ENCODE measurements around the gene SDHAF1. TPM values are rescaled to one million over a fixed set of nuclear protein-coding genes. Genes with fewer than 3 reads are reported as not detected.
A peak's percentile ranks its signal among the peaks of the same experiment; 100 is the strongest.
"Not testable (repeated sequence)": the region's sequence is repeated elsewhere in the genome, so short reads cannot be mapped to it uniquely, and the experiment has no call there.

Gene SDHAF1
- total RNA-seq: 15.4 and 15.5 TPM in 2 replicates
- long read RNA-seq, partial matches to known transcripts: 0 of 2 reads
- long read RNA-seq, other reads (novel, unspliced or antisense): 0 of 2 reads

DNA sequence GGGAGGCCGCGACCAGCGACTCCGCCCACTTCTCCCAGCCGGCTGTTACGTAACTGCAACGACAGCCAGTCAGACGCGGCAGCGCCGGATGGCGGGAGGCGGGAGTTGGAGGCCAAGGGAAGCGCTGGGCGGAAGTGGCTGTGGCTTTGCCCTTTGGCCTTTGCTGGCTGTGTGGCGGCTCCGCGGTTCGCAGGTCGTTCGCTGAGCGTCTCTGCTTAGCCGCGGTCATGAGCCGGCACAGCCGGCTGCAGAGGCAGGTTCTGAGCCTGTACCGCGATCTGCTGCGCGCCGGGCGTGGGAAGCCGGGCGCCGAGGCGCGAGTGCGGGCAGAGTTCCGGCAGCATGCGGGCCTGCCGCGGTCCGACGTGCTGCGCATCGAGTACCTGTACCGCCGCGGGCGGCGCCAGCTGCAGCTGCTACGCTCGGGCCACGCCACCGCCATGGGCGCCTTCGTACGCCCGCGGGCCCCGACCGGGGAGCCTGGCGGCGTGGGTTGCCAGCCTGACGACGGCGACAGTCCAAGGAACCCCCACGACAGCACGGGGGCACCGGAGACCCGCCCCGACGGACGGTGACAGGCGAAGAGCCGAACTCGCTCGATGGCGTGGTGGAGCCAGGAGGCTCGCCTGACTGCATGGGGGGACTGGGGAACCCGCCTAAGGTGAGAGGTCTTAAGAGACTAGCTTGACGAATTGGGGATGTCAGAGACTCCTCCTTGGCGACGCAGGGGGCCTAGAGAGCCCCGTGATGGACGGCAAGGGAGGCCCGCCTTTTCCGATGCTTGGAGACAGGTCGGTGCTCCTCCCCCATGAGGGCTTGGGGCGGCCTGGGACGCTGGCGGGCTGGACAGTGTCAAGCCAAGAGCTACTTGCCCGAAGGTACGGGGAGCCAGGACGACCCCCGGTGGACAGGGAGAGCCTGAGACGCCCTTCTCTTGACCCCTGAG, at the start of gene SDHAF1:
Gene SDHAF1, plus strand, starts transcription at position 141 of the 946 bp plus-strand sequence. Its CDS starts 87 bp downstream, at position 228.
- peak within 1 kb of the TSS; percentile 90 for H3K27ac Mint-ChIP-seq (ENCODE audit: unreplicated experiment)
- DNase-seq (ENCODE audit: extremely low spot score, unreplicated experiment): peak; percentile 96
- no peaks in the 10 kb centered on the region for H3K27me3 Mint-ChIP-seq (ENCODE audit: unreplicated experiment)
- peaks cover 15% of the 10 kb centered on the region for H3K4me1 Mint-ChIP-seq (ENCODE audit: unreplicated experiment)
- no peak for TF ChIP-seq CTCF (IDR thresholded peaks at IDR 0.05)
- H3K4me3 Mint-ChIP-seq (ENCODE audit: unreplicated experiment): peak within 1 kb of the TSS; percentile 86
- H3K9me3 Mint-ChIP-seq (ENCODE audit: unreplicated experiment): no peaks in the 10 kb centered on the region
- H3K36me3 Mint-ChIP-seq (ENCODE audit: unreplicated experiment): peaks cover 5% of the 10 kb centered on the region

DNA sequence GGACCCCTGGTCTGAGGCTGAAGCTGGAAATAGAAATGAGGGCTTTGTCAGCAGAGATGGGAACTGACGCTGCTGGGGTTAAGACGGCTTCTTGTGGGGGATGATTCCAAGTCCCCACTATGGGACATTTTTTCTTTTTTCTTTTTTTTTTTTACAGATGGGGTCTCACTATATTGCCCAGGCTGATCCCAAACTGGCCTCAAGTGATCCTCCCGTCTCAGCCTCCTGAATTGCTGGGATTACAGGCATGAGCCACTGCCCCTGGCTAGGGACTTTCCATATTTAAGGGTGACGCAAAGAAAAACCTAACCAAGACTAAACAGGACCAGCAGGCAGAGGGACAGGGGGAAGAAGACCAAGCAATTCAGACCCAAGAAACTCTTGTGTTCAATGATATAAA, 48.8 kb upstream of the SDHAF1 start:
- peaks cover 4% of the 10 kb centered on the region for H3K36me3 Mint-ChIP-seq (ENCODE audit: unreplicated experiment)
- no peaks in the 10 kb centered on the region for H3K27me3 Mint-ChIP-seq (ENCODE audit: unreplicated experiment)
- no peak for DNase-seq (ENCODE audit: extremely low spot score, unreplicated experiment)
- no peak for TF ChIP-seq CTCF (IDR thresholded peaks at IDR 0.05)
- no peak overlapping the region for H3K4me3 Mint-ChIP-seq (ENCODE audit: unreplicated experiment)
- H3K9me3 Mint-ChIP-seq (ENCODE audit: unreplicated experiment): no peaks in the 10 kb centered on the region
- H3K4me1 Mint-ChIP-seq (ENCODE audit: unreplicated experiment): peaks cover 1% of the 10 kb centered on the region
- no peak overlapping the region for H3K27ac Mint-ChIP-seq (ENCODE audit: unreplicated experiment)

DNA sequence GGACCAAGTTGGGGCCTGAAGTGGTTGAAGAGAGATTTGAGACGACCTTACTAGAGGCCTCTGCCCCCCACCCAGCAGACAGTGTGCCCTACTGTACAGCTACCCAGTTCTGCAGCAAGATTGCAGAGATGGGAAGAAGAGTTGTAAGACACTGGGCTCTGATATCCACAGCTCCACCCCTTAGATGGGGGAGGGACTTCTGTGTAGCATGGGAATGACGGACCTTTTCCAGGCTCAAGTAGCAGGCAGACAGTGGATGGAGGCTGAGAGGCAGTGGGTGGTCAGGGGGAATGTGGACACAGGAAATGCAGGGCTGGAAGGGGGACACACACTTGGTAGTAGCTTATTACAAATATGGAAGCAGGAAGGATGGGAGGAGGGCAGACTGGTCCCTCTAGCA, 45.9 kb upstream of the SDHAF1 start:
- no peak for TF ChIP-seq CTCF (IDR thresholded peaks at IDR 0.05)
- no peaks in the 10 kb centered on the region for H3K9me3 Mint-ChIP-seq (ENCODE audit: unreplicated experiment)
- H3K4me3 Mint-ChIP-seq (ENCODE audit: unreplicated experiment): no peak overlapping the region
- H3K36me3 Mint-ChIP-seq (ENCODE audit: unreplicated experiment): no peaks in the 10 kb centered on the region
- peaks cover 1% of the 10 kb centered on the region for H3K4me1 Mint-ChIP-seq (ENCODE audit: unreplicated experiment)
- no peak for DNase-seq (ENCODE audit: extremely low spot score, unreplicated experiment)
- H3K27ac Mint-ChIP-seq (ENCODE audit: unreplicated experiment): no peak overlapping the region
- no peaks in the 10 kb centered on the region for H3K27me3 Mint-ChIP-seq (ENCODE audit: unreplicated experiment)

DNA sequence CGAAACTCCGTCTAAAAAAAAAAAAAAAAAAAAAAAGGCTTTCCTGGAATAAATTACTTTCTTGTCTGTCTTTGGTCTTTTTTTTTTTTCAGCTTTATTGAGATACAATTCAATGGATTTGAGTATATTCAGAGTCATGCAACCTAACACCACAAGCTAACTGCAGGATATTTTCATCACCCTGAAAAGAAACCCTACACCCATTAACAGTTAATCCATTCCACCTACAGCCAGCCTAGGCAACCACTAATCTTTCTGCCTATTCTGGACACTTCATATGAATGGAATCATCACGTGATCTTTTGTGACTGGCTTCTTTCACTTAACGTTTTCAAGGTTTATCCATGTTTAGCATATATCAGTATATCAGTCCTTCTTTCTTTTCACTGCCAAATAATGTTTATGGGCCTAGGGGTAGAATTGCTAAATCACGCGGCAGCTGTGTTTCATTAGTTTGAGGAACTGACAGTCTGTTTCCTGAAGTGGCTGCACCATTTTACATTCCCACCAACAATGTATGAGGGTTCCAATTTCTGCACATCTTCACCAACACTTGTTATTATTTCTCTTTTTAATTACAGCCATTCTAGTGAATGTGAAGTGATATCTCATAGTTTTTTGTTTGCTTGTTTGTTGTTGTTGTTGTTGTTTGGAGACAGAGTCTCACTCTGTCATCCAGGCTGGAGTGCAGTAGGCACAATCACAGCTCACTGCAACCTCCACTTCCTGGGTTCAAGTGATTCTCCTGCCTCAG, 38.9 kb upstream of the SDHAF1 start:
- Mint-ChIP-seq H3K4me1 (ENCODE audit: unreplicated experiment) (no peaks in the 10 kb centered on the region), H3K27me3 (ENCODE audit: unreplicated experiment) (peaks cover 28% of the 10 kb centered on the region), H3K36me3 (ENCODE audit: unreplicated experiment) (no peaks in the 10 kb centered on the region), H3K27ac (ENCODE audit: unreplicated experiment) (no peak overlapping the region), H3K4me3 (ENCODE audit: unreplicated experiment) (no peak overlapping the region), H3K9me3 (ENCODE audit: unreplicated experiment) (peaks cover 5% of the 10 kb centered on the region)
- no peak for DNase-seq (ENCODE audit: extremely low spot score, unreplicated experiment)
- TF ChIP-seq CTCF (IDR thresholded peaks at IDR 0.05): no peak

DNA sequence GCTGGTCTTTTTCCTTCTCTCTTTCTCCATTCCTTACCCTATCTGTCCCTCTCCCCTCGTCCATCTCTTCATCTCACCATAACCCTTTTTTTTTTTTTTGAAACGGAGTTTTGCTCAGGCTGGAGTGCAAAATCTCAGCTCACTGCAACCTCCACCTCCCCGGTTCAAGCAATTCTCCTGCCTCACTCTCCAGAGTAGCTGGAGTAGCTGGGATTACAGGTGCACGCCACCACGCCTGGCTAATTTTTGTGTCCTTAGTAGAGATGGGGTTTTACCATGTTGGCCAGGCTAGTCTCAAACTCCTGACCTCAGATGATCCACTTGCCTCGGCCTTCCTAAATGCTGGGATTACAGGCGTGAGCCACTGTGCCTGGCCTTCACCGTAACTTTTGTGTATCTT, 37.6 kb upstream of the SDHAF1 start:
- not testable (repeated sequence) for H3K9me3 Mint-ChIP-seq (ENCODE audit: unreplicated experiment); DNase-seq (ENCODE audit: extremely low spot score, unreplicated experiment); H3K4me1 Mint-ChIP-seq (ENCODE audit: unreplicated experiment); H3K4me3 Mint-ChIP-seq (ENCODE audit: unreplicated experiment); H3K27ac Mint-ChIP-seq (ENCODE audit: unreplicated experiment); H3K36me3 Mint-ChIP-seq (ENCODE audit: unreplicated experiment)
- peaks cover 28% of the 10 kb centered on the region for H3K27me3 Mint-ChIP-seq (ENCODE audit: unreplicated experiment)

All from osteocyte (in vitro differentiated cells).